Measurements from ENCODE around the gene ALPL. TPM values are rescaled to one million over a fixed set of nuclear protein-coding genes. Genes with fewer than 3 reads are reported as not detected.
A peak's percentile ranks its signal among the peaks of the same experiment; 100 is the strongest.

The ALPL gene
- total and polyA plus RNA-seq, 12 donors = 21.9 to 752 (median 70.6) TPM

DNA sequence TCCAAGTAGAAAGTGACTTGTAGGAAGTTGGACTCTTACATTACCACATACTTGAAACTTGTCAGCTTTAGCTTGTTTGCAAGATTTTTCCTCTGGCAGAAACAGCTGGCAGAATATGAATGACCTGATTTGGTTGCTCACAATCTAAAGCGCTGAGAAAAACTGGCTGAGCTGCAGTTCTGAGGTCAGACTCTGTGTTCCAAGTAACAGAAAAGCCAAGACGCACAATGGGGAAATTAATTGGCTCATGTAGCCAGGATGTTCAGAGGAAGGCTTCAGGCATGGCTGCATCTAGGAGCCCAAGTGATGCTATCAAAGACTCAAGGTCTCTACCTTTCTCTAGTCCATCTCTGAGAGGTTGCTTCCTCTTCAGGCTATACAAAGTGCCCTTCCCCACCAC lies 27.0 kb downstream of the ALPL start:
- peak in 6 of 7 donors; percentile 56 to 80 (median 67) for DNase-seq

DNA sequence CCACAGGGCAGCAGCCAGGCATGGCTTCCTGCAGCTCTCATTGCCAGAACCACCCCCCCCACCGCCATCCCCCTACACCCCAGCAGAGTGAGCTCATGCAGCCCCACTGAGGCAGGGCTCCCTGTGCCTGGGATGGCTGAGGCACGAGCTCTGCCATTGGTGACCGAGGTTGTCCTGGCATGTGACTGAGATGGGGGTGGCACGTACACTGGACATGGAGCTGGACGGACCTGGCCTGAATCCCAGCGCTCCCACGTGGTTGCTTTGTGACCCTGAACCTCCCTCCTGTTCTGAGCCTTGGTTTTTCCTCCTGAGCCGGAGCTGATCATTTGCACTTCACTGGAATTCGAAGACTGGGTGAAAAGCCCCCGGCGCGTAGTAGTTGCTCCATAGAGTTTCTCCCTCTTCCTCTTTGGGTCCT lies 28.3 kb downstream of the ALPL start:
- Histone ChIP-seq H3K27me3 (no peaks in the 10 kb centered on the region), H3K36me3 (replicated peaks in 1 of 2) (no peaks in the 10 kb centered on the region), H3K4me3 (no peak overlapping the region), H3K27ac (peak overlapping the region; percentile 92 to 99 (median 94)), H3K4me1 (replicated peaks in 1 of 2) (peaks cover 39 to 71% of the 10 kb centered on the region in 2 donors), H3K9me3 (replicated peaks in 1 of 3) (no peaks in the 10 kb centered on the region)
- TF ChIP-seq, protein P1, sequence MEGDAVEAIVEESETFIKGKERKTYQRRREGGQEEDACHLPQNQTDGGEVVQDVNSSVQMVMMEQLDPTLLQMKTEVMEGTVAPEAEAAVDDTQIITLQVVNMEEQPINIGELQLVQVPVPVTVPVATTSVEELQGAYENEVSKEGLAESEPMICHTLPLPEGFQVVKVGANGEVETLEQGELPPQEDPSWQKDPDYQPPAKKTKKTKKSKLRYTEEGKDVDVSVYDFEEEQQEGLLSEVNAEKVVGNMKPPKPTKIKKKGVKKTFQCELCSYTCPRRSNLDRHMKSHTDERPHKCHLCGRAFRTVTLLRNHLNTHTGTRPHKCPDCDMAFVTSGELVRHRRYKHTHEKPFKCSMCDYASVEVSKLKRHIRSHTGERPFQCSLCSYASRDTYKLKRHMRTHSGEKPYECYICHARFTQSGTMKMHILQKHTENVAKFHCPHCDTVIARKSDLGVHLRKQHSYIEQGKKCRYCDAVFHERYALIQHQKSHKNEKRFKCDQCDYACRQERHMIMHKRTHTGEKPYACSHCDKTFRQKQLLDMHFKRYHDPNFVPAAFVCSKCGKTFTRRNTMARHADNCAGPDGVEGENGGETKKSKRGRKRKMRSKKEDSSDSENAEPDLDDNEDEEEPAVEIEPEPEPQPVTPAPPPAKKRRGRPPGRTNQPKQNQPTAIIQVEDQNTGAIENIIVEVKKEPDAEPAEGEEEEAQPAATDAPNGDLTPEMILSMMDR (IDR thresholded peaks at IDR 0.05) = no peak
- TF ChIP-seq POLR2A (IDR thresholded peaks at IDR 0.05) = peak in 1 of 2 donors; percentile 56
- intact Hi-C loops (cut with DNase I) = no loop called here
- DNase-seq = peak; percentile 90 to 97 (median 96)
- 9 to 17% (median 15%) methylated on average over 10 to 12 of the region's 12 CpGs for WGBS, 4 donors

More for the DNA sequence above, 27.0 kb downstream of the ALPL start:
- WGBS, 4 donors = 17 to 36% (median 28%) methylated on average over 2 of the region's 2 CpGs
- Histone ChIP-seq H3K4me3 (no peak overlapping the region), H3K9me3 (replicated peaks in 1 of 3) (no peaks in the 10 kb centered on the region), H3K27me3 (no peaks in the 10 kb centered on the region), H3K36me3 (replicated peaks in 1 of 2) (no peaks in the 10 kb centered on the region), H3K4me1 (replicated peaks in 1 of 2) (peaks cover 39 to 61% of the 10 kb centered on the region in 2 donors), H3K27ac (peak overlapping the region; percentile 67 to 95 (median 83))
- intact Hi-C loops (cut with DNase I) = no loop called here
- TF ChIP-seq POLR2A (IDR thresholded peaks at IDR 0.05) = peak in 1 of 2 donors; percentile 23
- TF ChIP-seq, protein P1 (IDR thresholded peaks at IDR 0.05) = no peak

DNA sequence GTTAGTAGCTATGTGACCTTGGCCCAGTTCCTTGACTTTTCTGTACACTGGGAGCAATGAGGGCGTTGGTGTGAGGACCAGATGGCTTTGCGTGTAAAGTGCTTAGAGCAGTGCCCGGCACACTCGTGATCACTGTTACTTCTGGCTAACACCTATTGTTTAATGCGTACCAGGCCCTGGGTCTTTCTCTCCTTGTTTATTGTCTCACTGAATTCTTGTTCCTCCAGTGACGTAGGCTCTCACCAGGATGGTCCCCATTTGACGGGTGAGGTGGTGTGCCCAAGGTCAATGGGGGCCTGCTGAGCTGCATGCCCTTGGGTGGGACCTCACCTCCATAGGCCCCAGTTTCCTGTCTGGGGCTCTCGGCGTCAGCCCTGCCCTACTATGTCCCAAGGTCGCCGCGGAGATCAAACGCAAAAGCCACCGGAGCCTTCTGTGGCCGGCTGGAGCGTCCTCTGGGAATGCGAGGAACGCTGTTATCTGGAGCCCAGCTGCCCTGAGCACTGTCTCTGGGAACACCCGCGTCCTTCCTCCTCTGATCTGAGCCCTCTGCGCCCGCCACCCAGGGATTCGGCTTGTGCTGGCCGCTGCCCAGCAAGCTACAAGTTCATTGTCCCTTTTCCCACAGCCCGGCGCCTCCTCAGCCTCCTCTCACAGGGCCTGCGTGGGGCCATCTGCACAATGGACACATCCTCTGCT lies 28.9 kb downstream of the ALPL start:
- Histone ChIP-seq H3K36me3 (replicated peaks in 1 of 2) (no peaks in the 10 kb centered on the region), H3K9me3 (replicated peaks in 1 of 3) (no peaks in the 10 kb centered on the region), H3K27ac (peak overlapping the region; percentile 92 to 99 (median 94)), H3K27me3 (no peaks in the 10 kb centered on the region), H3K4me3 (no peak overlapping the region), H3K4me1 (replicated peaks in 1 of 2) (peaks cover 39 to 71% of the 10 kb centered on the region in 2 donors)
- intact Hi-C loops (cut with DNase I) = no loop called here
- peak; percentile 66 to 92 (median 87) for DNase-seq
- 10 to 27% (median 15%) methylated on average over 14 to 27 of the region's 27 CpGs for WGBS, 4 donors
- peak in 1 of 2 donors; percentile 53 for TF ChIP-seq POLR2A (IDR thresholded peaks at IDR 0.05)
- TF ChIP-seq, protein P1 (IDR thresholded peaks at IDR 0.05) = no peak

DNA sequence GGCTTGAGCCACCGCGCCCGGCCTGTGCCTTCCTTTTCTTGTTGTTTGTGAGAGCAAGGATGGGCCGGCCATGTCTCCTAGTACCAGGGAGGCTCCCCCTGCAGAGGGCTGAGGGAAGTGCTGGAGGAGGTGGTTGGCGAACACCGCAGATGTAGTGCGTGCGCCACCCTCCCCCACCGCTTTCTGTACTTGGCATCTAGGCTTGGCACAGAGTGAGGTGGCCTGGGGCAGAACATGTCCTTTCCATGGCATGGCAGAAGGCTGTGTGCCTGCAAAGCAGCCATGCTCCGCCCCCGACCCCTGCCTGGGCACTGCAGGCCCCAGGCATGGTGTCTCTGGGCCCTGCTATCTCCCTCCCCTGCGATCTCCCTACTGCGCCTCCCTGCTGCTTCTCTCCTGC lies 30.7 kb downstream of the ALPL start:
- Histone ChIP-seq H3K9me3 (replicated peaks in 1 of 3) (no peaks in the 10 kb centered on the region), H3K27me3 (no peaks in the 10 kb centered on the region), H3K4me1 (replicated peaks in 1 of 2) (peaks cover 39 to 65% of the 10 kb centered on the region in 2 donors), H3K4me3 (no peak overlapping the region), H3K27ac (peak overlapping the region in 3 of 5 donors; percentile 25 to 99 (median 95)), H3K36me3 (replicated peaks in 1 of 2) (no peaks in the 10 kb centered on the region)
- DNase-seq = peak in 6 of 7 donors; percentile 59 to 93 (median 86)
- TF ChIP-seq POLR2A (IDR thresholded peaks at IDR 0.05) = no peak
- TF ChIP-seq, protein P1 (IDR thresholded peaks at IDR 0.05) = peak; percentile 4 to 69 (median 40)
- 44 to 73% (median 63%) methylated on average over 8 to 13 of the region's 13 CpGs for WGBS, 4 donors
- intact Hi-C loops (cut with DNase I) = no loop called here
